Coronary artery (tissue), 2 donors: ENCODE results near the gene ZSCAN20.

Experiments used
- DNase-seq: peaks from one replicate; pipeline ENCODE4 v3.0.0-alpha.2; 2017; ENCODE audit warnings: low spot score
- H3K27ac ChIP-seq, 2 donors: fragments of 200-600 bp; sonication (generic); one replicate each; pipeline ENCODE4 v1.5.1; 2016 to 2019
- H3K4me3 ChIP-seq: fragments of 200-600 bp; sonication (generic); 2 replicates; pipeline ENCODE4 v1.5.1; 2016; ENCODE audit warnings: mild to moderate bottlenecking, moderate library complexity
- TF ChIP-seq, protein P1 (sequence below): fragments of 200-600 bp; sonication (generic); IDR thresholded peaks from one replicate; pipeline ENCODE4 v1.5.1; 2019; ENCODE audit warnings: antibody characterized with exemption

The ZSCAN20 gene

GRCh38 chr1:33541966-33542365 lies 69.5 kb downstream of the ZSCAN20 start:
- TF ChIP-seq, protein P1, sequence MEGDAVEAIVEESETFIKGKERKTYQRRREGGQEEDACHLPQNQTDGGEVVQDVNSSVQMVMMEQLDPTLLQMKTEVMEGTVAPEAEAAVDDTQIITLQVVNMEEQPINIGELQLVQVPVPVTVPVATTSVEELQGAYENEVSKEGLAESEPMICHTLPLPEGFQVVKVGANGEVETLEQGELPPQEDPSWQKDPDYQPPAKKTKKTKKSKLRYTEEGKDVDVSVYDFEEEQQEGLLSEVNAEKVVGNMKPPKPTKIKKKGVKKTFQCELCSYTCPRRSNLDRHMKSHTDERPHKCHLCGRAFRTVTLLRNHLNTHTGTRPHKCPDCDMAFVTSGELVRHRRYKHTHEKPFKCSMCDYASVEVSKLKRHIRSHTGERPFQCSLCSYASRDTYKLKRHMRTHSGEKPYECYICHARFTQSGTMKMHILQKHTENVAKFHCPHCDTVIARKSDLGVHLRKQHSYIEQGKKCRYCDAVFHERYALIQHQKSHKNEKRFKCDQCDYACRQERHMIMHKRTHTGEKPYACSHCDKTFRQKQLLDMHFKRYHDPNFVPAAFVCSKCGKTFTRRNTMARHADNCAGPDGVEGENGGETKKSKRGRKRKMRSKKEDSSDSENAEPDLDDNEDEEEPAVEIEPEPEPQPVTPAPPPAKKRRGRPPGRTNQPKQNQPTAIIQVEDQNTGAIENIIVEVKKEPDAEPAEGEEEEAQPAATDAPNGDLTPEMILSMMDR = no peak
- Histone ChIP-seq H3K27ac (no peak overlapping the region), H3K4me3 (no peak overlapping the region)
- no peak for DNase-seq
